Trophoblast cell (in vitro differentiated cells and primary cell): ENCODE results near the gene SEC31A.
A peak's percentile ranks its signal among the peaks of the same experiment; 100 is the strongest.
"Not testable (repeated sequence)": the region's sequence is repeated elsewhere in the genome, so short reads cannot be mapped to it uniquely, and the experiment has no call there.

Experiments used
- DNase-seq, 2 donors: peaks; one replicate each; pipeline ENCODE4 v3.0.0-alpha.2; 2016
- H2AFZ ChIP-seq: 2 replicates; pipeline ENCODE4 v1.6.1; 2013; ENCODE audit warnings: low read length, moderate library complexity, mild to moderate bottlenecking; ENCODE audit not compliant: insufficient read depth, poor library complexity
- H2AK5ac ChIP-seq: 2 replicates; pipeline ENCODE4 v1.6.1; 2013; ENCODE audit warnings: mild to moderate bottlenecking, low read length
- H2BK120ac ChIP-seq: 2 replicates; pipeline ENCODE4 v1.6.1; 2013; ENCODE audit warnings: low read length, mild to moderate bottlenecking, moderate library complexity; ENCODE audit not compliant: insufficient read depth, poor library complexity
- H2BK12ac ChIP-seq: 2 replicates; pipeline ENCODE4 v1.6.1; 2013; ENCODE audit warnings: mild to moderate bottlenecking, low read length, moderate library complexity
- H2BK5ac ChIP-seq: 2 replicates; pipeline ENCODE4 v1.6.1; 2013; ENCODE audit warnings: low read length, low read depth, moderate library complexity, mild to moderate bottlenecking; ENCODE audit not compliant: poor library complexity
- H3K14ac ChIP-seq: 2 replicates; pipeline ENCODE4 v1.6.1; 2013; ENCODE audit warnings: mild to moderate bottlenecking, low read length
- H3K18ac ChIP-seq: 2 replicates; pipeline ENCODE4 v1.6.1; 2013; ENCODE audit warnings: mild to moderate bottlenecking, low read length
- H3K23ac ChIP-seq: 2 replicates; pipeline ENCODE4 v1.6.1; 2013; ENCODE audit warnings: low read length
- H3K27ac ChIP-seq: 2 replicates; pipeline ENCODE4 v1.5.1; 2013; ENCODE audit warnings: low read depth, mild to moderate bottlenecking, inconsistent platforms, low read length, moderate library complexity
- H3K27me3 ChIP-seq: 2 replicates; pipeline ENCODE4 v1.6.1; 2013; ENCODE audit warnings: inconsistent platforms, mild to moderate bottlenecking, low read length, moderate library complexity; ENCODE audit not compliant: insufficient read depth
- H3K36me3 ChIP-seq, 2 experiments: 1 replicate in 1 of 2; 2 replicates in 1 of 2; pipeline ENCODE4 v1.6.1; 2013; ENCODE audit warnings: low read length in 2 of 2, mild to moderate bottlenecking in 2 of 2, moderate library complexity in 1 of 2; ENCODE audit not compliant: insufficient read depth in 2 of 2, control insufficient read depth in 1 of 2
- H3K4ac ChIP-seq: 2 replicates; pipeline ENCODE4 v1.6.1; 2013; ENCODE audit warnings: low read depth, mild to moderate bottlenecking, low read length, moderate library complexity
- H3K4me1 ChIP-seq, 2 experiments: 1 replicate in 1 of 2; 2 replicates in 1 of 2; pipeline ENCODE4 v1.6.1; 2013; ENCODE audit warnings: low read length in 2 of 2, mild to moderate bottlenecking in 2 of 2, moderate library complexity in 1 of 2; ENCODE audit not compliant: insufficient read depth in 2 of 2, control insufficient read depth in 1 of 2
- H3K4me2 ChIP-seq: 2 replicates; pipeline ENCODE4 v1.6.1; 2013; ENCODE audit warnings: inconsistent platforms, mild to moderate bottlenecking, low read length, moderate library complexity
- H3K4me3 ChIP-seq: 2 replicates; pipeline ENCODE4 v1.5.1; 2013; ENCODE audit warnings: mild to moderate bottlenecking, low read depth, low read length, inconsistent platforms
- H3K79me1 ChIP-seq: one replicate; pipeline ENCODE4 v1.6.1; 2013; ENCODE audit warnings: low read length
- H3K79me2 ChIP-seq: 2 replicates; pipeline ENCODE4 v1.6.1; 2013; ENCODE audit warnings: low read length, mild to moderate bottlenecking; ENCODE audit not compliant: control insufficient read depth, insufficient read depth, poor library complexity
- H3K9ac ChIP-seq: 2 replicates; pipeline ENCODE4 v1.6.1; 2013; ENCODE audit warnings: mild to moderate bottlenecking, low read length
- H3K9me3 ChIP-seq: 2 replicates; pipeline ENCODE4 v1.6.1; 2013; ENCODE audit warnings: low read depth, mild to moderate bottlenecking, control low read depth, inconsistent platforms, low read length; ENCODE audit not compliant: insufficient read depth
- H4K12ac ChIP-seq: 2 replicates; pipeline ENCODE4 v1.6.1; 2013; ENCODE audit warnings: low read depth, mild to moderate bottlenecking, low read length, moderate library complexity
- H4K8ac ChIP-seq: 2 replicates; pipeline ENCODE4 v1.6.1; 2013; ENCODE audit warnings: low read depth, mild to moderate bottlenecking, low read length, moderate library complexity
- H4K91ac ChIP-seq: one replicate; pipeline ENCODE4 v1.6.1; 2013; ENCODE audit warnings: low read depth, mild to moderate bottlenecking, low read length, moderate library complexity
- WGBS: extraction: QIAGEN DNeasy Blood & Tissue Kit; methylation state at CpG from one replicate; pipeline ENCODE4 v1.1.7; 2013; ENCODE audit warnings: missing lambda C conversion rate; ENCODE audit not compliant: insufficient read length, insufficient coverage; ENCODE audit errors: extremely low coverage; 5-methylcytosine and 5-hydroxymethylcytosine counted together

The SEC31A gene

GRCh38 chr4:82866033-82866432, 24.9 kb downstream of the SEC31A start:
- not testable (repeated sequence) for H2BK120ac ChIP-seq, H3K18ac ChIP-seq, H4K12ac ChIP-seq, H3K4me1 ChIP-seq, H3K27me3 ChIP-seq, H3K14ac ChIP-seq, H3K23ac ChIP-seq, H2AK5ac ChIP-seq, H3K9me3 ChIP-seq, H4K91ac ChIP-seq, H3K4me3 ChIP-seq, H3K9ac ChIP-seq, H2BK5ac ChIP-seq, H3K4ac ChIP-seq, H3K4me2 ChIP-seq, H2AFZ ChIP-seq, H4K8ac ChIP-seq, H3K79me2 ChIP-seq, H2BK12ac ChIP-seq, H3K79me1 ChIP-seq, H3K27ac ChIP-seq
- H3K36me3 ChIP-seq: peaks cover 28 to 42% of the 10 kb centered on the region in 2 experiments
- no CpG with 5 or more reads among the region's 6 CpGs for WGBS
- DNase-seq: peak; percentile 19 to 37

GRCh38 chr4:82865592-82865991, 25.4 kb downstream of the SEC31A start:
- Histone ChIP-seq H3K14ac (no peak overlapping the region), H2AFZ (no peak overlapping the region), H3K79me2 (no peaks in the 10 kb centered on the region), H3K27ac (no peak overlapping the region), H2BK12ac (no peak overlapping the region), H3K4me3 (no peak overlapping the region), H3K4me2 (no peak overlapping the region), H4K91ac (no peak overlapping the region), H3K4ac (no peak overlapping the region), H3K9ac (no peak overlapping the region), H3K79me1 (no peaks in the 10 kb centered on the region), H3K36me3 (peaks cover 25 to 38% of the 10 kb centered on the region in 2 experiments), H4K8ac (no peak overlapping the region), H4K12ac (no peak overlapping the region), H3K9me3 (no peaks in the 10 kb centered on the region), H2BK120ac (no peak overlapping the region), H3K4me1 (no peaks in the 10 kb centered on the region), H3K27me3 (no peaks in the 10 kb centered on the region), H3K18ac (no peak overlapping the region), H2BK5ac (no peak overlapping the region), H3K23ac (no peak overlapping the region), H2AK5ac (no peak overlapping the region)
- peak; percentile 53 to 88 for DNase-seq
- WGBS: no CpG with 5 or more reads among the region's 1 CpG

- H2AFZ ChIP-seq: no peak overlapping the region
- no peak for DNase-seq
- H3K27me3 ChIP-seq: no peaks in the 10 kb centered on the region
- no peak overlapping the region for H2BK5ac ChIP-seq
- no peak overlapping the region for H4K12ac ChIP-seq
- H3K18ac ChIP-seq: no peak overlapping the region
- H4K8ac ChIP-seq: no peak overlapping the region
- no peaks in the 10 kb centered on the region for H3K79me1 ChIP-seq
- WGBS: no CpG with 5 or more reads among the region's 6 CpGs
- no peak overlapping the region for H3K23ac ChIP-seq
- no peak overlapping the region for H3K4me3 ChIP-seq
- no peaks in the 10 kb centered on the region for H3K79me2 ChIP-seq
- H3K9ac ChIP-seq: no peak overlapping the region
- H2BK12ac ChIP-seq: no peak overlapping the region
- H3K27ac ChIP-seq: no peak overlapping the region
- no peak overlapping the region for H2BK120ac ChIP-seq
- H3K14ac ChIP-seq: no peak overlapping the region
- no peak overlapping the region for H4K91ac ChIP-seq
- no peaks in the 10 kb centered on the region for H3K9me3 ChIP-seq
- no peak overlapping the region for H2AK5ac ChIP-seq
- no peak overlapping the region for H3K4me2 ChIP-seq
- H3K4me1 ChIP-seq: no peaks in the 10 kb centered on the region
- peaks cover 26 to 34% of the 10 kb centered on the region in 2 experiments for H3K36me3 ChIP-seq
- H3K4ac ChIP-seq: no peak overlapping the region
Measured at GRCh38 chr4:82864336-82864979, 26.5 kb downstream of the SEC31A start.

- H3K4me1 ChIP-seq: no peaks in the 10 kb centered on the region
- H3K79me2 ChIP-seq: no peaks in the 10 kb centered on the region
- no peak overlapping the region for H4K91ac ChIP-seq
- H2BK120ac ChIP-seq: no peak overlapping the region
- no peaks in the 10 kb centered on the region for H3K9me3 ChIP-seq
- H3K36me3 ChIP-seq: peaks cover 19 to 25% of the 10 kb centered on the region in 2 experiments
- H3K27ac ChIP-seq: no peak overlapping the region
- no peak overlapping the region for H3K14ac ChIP-seq
- H4K8ac ChIP-seq: no peak overlapping the region
- no peak overlapping the region for H2BK12ac ChIP-seq
- H3K4me3 ChIP-seq: no peak overlapping the region
- no peak overlapping the region for H4K12ac ChIP-seq
- no peak overlapping the region for H3K4me2 ChIP-seq
- no peak overlapping the region for H3K18ac ChIP-seq
- no peaks in the 10 kb centered on the region for H3K79me1 ChIP-seq
- H3K27me3 ChIP-seq: no peaks in the 10 kb centered on the region
- no peak overlapping the region for H2BK5ac ChIP-seq
- no peak overlapping the region for H2AK5ac ChIP-seq
- no peak overlapping the region for H2AFZ ChIP-seq
- no peak overlapping the region for H3K9ac ChIP-seq
- no peak for DNase-seq
- H3K23ac ChIP-seq: no peak overlapping the region
- no peak overlapping the region for H3K4ac ChIP-seq
Measured at GRCh38 chr4:82861529-82861928, 29.4 kb downstream of the SEC31A start.
